GM18505 (cell line): ENCODE measurements around the gene SLCO2B1.

Source experiments
- ATAC-seq: cut with Tn5 transposase; IDR thresholded peaks from one replicate; pipeline ENCODE4 v1.9.1; 2021; ENCODE audit not compliant: unreplicated experiment
- POLR2A ChIP-seq: IDR thresholded peaks from 4 replicates; pipeline ENCODE4 v1.6.1; 2011; ENCODE audit warnings: borderline replicate concordance; ENCODE audit not compliant: insufficient read depth, insufficient read length; ENCODE audit errors: extremely low read depth

The SLCO2B1 gene

DNA sequence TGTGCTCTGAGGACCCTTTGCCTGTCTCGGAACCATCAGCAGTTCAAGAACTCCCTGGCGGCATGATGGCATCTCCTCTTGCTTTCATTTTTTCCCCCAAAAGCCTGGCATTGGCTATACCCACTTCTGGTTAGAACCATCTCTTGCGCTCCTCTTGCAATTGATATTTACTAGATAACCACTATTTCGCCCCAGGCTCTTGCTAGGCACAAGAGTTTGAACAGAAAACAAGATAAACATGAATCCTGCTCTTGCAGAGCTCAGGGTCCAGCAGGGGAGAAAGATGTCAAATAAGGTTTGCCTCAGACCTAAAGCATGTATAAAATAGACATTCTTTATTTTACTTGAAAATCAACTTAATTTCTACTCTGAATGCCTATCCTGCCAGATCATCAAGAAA is 33.1 kb downstream of the SLCO2B1 start:
- TF ChIP-seq POLR2A: no peak
- no peak for ATAC-seq

DNA sequence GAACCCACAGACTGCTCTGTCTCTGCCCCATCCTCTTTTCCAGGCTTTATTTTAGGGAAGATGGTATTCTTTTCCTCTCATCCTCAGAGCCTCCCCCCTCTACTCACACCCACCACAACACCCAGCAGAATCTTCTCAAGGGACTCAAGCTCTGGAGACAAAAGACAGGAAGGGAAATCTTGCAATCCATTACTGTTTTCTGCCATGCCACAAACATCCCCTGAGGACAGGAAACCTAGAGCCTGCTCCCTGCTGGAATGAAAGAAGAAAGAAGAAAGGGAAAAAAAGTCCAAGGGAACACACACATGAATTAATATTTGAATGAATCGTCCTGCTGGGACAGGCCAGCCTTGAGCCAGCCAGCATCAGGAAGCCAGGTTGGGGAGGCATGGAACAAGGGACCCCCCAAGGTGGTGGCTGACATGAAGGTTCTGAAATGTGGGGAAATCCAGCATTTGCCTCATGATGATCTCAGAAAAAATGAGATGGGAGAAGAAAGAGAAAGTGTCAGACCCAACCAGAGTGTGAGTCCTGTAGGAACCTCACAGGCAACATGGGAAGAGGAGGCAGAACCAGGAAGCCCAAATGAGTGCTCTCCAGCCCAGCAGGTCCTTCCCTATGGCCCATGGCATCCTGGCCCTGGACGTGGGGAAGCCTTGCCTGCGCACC is 34.0 kb downstream of the SLCO2B1 start:
- ATAC-seq: no peak
- TF ChIP-seq POLR2A: no peak

DNA sequence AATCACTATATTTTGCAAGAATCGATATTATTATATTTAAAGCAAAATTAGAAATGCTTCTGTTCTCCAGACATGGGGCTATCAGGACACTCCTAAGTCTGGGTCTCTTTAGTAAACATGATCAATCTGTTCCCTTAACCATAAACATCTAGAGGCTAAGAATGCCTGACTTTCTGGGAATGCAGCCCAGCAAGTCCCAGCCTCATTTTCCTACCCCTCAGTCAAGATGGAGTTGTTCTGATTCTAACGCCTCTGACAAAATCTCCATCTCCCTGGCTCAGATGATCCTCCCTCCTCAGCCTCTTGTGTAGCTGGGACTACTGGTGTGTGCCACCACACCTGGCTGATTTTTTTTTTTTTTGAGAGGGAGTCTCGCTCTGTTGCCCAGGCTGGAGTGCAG is 35.0 kb downstream of the SLCO2B1 start:
- no peak for ATAC-seq
- no peak for TF ChIP-seq POLR2A

DNA sequence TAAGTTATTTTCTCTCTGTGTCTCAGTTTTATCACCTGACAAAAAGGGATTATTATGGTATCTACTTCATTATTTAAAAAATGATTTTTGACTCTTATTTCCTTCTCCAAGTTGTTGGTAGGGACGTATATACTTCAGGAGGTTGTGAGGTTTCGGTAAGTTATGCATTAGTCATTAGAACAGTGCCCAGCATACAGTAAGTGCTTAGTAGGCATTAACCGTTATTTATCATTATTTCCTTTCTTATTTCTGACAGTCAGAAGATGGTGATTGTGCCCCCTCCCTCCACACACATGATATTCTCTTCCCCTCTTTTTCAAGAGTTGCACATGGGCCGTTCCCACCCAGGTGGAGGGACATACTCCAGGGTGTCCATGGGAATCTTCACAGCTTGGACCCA is 36.1 kb downstream of the SLCO2B1 start:
- ATAC-seq: no peak
- TF ChIP-seq POLR2A: no peak

DNA sequence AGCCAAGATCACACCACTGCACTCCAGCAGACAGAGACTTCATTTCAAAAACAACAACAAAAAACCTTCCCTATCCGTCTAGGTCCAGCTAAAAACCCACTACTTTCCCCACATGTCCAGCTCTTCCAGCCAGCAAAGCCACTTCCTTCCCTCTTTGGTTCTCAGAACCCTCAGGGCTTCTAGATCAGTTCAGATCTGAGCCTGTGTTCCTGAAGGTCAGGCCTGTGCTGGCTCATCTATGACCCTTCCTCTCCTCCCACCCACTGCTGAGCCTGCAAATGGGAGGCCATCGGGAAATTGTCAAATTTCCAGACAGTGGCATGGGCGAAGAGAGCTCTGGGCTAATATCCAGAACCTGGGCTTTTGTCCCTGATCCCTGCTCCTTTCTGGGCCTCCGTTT is 37.8 kb downstream of the SLCO2B1 start:
- ATAC-seq: no peak
- TF ChIP-seq POLR2A: no peak

DNA sequence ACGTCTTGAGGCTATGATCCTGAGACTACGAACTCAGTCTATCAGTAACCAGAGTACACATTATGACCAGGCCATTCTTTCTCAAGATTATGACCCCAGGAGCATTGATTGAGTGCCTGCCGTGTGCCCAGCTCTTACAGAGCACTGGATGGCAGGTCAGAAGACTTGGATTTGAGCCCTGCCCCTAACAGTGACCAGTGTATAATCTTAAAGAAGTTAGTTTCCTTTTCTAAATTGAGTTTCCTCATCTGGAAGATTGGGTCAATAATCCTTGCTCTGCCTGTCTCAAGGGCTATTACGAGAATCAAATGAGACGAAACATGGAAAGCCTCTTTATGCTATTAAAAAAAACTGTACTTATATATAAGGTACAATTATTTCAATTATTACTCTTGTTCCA is 38.2 kb downstream of the SLCO2B1 start:
- no peak for ATAC-seq
- TF ChIP-seq POLR2A: no peak

DNA sequence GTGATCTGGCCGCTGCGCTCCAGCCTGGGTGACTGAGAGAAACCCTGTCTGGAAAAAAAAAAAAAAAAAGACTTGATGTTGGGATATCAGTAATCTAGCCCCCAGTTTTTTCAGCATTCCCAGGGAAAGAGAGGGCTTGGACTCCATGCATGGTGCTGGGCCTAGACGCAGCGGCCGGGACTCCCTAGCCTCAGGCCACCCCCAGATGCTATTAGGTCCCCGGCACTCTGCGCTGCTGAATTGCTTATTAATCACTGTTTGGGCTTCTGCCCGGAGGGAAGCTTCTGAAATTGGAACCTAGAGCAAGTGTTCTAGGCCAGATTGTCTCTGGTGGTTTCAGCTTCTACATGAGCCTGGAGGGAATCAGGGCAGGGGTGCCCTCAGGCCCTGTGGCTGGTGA is 39.0 kb downstream of the SLCO2B1 start:
- TF ChIP-seq POLR2A: no peak
- ATAC-seq: no peak

DNA sequence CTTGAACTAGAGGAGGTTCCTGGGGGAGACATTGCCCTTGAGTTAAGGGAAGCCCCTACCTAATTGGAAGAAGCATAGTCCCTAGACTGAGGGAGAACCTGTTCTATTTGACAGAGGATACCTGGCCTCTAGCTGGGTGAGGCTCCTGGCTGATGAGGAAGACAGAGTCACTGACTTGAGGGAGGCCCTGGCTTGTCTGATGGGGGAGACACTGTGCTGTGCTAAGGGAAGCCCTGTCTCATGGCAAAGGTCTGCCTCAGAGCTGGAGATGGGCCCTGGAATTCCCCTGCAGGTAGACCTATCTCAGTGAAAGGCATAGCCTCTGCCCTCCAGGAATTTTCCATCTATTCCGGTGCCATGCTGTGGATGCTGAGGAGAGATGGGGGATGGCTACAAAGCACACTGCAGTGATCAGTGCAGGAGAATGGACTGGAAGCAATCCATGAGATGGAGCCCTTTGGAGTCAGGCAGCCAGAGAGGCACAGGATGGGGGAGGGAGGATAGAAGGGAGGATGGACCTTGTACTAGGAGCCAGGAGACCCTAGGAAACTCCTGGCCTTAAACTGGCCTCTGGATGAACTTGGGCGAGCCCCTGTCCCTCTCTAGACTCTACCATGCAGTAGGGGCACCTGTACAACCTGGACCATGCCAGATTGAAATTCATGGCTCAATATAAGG is 39.9 kb downstream of the SLCO2B1 start:
- ATAC-seq: no peak
- no peak for TF ChIP-seq POLR2A

DNA sequence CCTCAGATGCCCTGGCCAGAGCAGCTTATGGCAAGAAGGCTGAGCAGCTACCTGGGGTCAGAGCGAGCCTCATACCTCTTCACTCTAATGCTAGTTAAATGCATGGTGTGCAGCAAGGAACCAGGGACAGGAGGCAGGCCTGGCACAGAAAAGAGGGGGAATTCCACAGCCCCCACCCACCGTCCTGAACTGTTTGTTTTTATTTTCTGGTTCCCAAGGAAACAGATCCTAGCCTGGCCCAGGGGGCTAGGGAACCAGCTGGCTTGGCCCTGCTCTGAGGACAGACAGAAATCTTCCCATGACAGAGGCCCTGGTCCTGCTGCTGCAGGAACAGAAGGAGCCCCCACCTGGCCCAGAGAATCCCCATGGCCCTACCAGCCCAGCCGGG is 40.4 kb downstream of the SLCO2B1 start:
- TF ChIP-seq POLR2A: no peak
- no peak for ATAC-seq

DNA sequence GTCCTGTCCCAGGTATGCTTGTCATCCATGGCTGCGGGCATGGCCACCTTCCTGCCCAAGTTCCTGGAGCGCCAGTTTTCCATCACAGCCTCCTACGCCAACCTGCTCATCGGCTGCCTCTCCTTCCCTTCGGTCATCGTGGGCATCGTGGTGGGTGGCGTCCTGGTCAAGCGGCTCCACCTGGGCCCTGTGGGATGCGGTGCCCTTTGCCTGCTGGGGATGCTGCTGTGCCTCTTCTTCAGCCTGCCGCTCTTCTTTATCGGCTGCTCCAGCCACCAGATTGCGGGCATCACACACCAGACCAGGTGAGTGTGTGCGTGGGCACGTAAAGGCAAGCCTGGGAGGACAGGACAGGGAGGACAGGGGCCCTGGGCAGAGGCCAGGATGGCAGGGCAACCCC is 42.4 kb downstream of the SLCO2B1 start:
- ATAC-seq: no peak
- TF ChIP-seq POLR2A: no peak

DNA sequence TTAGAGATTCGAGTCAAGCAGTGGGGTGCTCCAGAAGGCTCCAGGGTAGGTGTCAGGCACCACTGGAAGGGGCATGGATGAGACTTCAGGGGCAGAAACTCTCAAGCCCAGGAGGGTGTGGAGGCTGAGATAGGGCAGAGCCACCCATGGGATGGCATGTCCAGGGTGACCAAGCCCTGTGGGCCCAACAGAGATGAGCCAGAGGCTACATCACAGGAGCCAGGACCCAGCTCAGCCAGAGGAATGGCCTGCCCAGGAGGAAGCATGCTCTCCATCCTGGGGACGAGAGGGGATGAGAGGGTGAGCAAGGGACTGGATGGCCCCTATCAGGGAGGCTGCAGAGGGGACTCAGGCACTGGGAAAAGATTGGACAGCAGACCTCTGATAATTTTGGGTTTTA is 42.8 kb downstream of the SLCO2B1 start:
- TF ChIP-seq POLR2A: no peak
- no peak for ATAC-seq

DNA sequence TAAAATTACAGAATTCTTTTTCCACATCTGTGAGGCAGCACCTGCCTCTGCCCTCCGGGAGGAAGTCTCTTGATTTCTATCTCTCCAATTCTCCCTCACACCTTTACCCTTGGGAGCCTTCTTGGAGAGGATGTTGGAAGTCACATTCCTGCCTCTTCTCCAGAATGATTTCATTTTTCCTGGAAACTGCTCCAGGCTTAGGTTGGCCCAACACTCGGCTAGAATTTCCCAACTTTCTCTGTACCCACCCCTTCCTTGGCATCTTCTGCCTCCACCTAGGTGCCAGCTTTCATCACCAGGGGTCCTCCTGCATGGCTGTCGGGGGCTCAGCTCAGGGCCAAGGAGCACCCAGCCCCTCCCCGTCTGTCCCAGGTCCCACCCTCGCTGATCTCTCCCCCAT is 43.2 kb downstream of the SLCO2B1 start:
- no peak for ATAC-seq
- TF ChIP-seq POLR2A: no peak

DNA sequence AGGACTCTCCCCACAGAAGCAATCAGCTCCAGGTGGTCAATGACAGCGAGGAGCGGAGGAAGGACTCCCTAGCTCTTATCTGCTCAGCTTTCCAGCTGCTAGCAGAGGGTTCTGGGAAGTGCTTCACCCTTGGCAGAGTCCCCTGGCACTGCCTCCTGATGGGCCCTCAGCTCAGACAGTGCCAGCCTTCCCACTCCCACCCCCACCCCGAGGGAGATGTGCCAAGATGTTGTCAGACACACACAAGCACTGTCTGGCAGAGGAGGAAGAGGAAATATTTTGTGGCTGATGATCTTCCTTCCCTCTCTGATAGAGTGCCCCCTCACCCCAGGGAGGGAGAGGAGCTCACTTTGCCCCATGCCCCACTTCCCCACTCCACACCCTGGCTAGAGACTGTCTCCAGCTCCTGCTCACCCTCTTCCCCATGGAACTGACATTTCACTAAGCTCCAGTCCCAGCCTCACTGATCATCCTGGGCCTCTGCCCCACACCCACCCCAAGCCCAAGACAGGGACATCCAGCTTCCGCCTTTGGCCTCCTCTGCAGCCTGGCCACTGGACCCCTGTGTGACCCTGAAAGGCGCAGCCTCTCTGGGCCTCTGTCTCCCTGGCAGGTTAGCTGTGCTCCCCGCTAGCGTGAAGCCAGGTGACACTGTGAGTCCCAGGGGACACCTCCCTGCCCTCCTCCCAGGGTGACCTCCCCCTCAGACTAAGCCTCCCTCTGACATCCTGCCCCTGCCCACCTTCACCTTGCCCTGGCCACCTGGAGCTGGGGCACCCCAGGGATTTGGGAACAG is 44.5 kb downstream of the SLCO2B1 start:
- ATAC-seq: no peak
- TF ChIP-seq POLR2A: no peak

DNA sequence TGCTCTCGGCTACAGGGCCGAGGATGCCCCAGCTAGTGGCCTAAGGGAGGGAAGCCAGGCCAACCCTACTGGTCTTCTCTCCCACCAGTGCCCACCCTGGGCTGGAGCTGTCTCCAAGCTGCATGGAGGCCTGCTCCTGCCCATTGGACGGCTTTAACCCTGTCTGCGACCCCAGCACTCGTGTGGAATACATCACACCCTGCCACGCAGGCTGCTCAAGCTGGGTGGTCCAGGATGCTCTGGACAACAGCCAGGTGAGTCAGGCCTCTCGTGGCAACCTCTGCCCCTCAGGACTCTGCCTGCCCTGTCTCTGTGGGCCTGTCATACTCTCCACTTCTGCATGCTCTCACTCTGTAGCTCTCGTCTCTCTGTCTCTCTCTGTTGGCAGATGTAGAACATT is 45.5 kb downstream of the SLCO2B1 start:
- no peak for TF ChIP-seq POLR2A
- no peak for ATAC-seq
